Ovary (tissue), 9 donors: ENCODE results near the gene DAAM1. TPM values are rescaled to one million over a fixed set of nuclear protein-coding genes. Genes with fewer than 3 reads are reported as not detected.

Experiments used
- DNase-seq, 5 donors: peaks; one replicate each; pipeline ENCODE4 v3.0.0-alpha.2; 2019 to 2020
- H3K27ac ChIP-seq, 2 donors: fragments of 200-600 bp; one replicate each; pipeline versions ENCODE4 v1.5.1 to v1.8.0; 2019 to 2022
- H3K27me3 ChIP-seq: fragments of 200-600 bp; one replicate; pipeline ENCODE4 v1.8.0; 2022
- H3K36me3 ChIP-seq: fragments of 200-600 bp; sonication (generic); one replicate; pipeline ENCODE4 v1.5.1; 2019
- H3K4me1 ChIP-seq: one replicate; pipeline ENCODE4 v1.8.1; 2013; ENCODE audit warnings: mild to moderate bottlenecking, moderate library complexity; ENCODE audit not compliant: insufficient read depth
- H3K4me3 ChIP-seq: fragments of 200-600 bp; sonication (generic); one replicate; pipeline ENCODE4 v1.5.1; 2017
- H3K9me3 ChIP-seq, 2 donors: fragments of 200-600 bp in 1 of 2; sonication (generic) in 1 of 2; one replicate each; pipeline versions ENCODE4 v1.5.1 to v1.8.1; 2013 to 2019; ENCODE audit warnings: mild to moderate bottlenecking in 1 of 2, moderate library complexity in 1 of 2
- EP300 ChIP-seq: sonication (generic); formaldehyde crosslinking; IDR thresholded peaks from one replicate; pipeline ENCODE4 v1.6.1; 2017; ENCODE audit warnings: antibody characterized with exemption
- POLR2A ChIP-seq: fragments of 450-650 bp; IDR thresholded peaks from one replicate; pipeline ENCODE4 v1.6.1; 2017; ENCODE audit warnings: antibody characterized with exemption, mild to moderate bottlenecking, moderate library complexity
- WGBS, 3 donors: extraction: QIAGEN DNeasy Blood & Tissue Kit in 1 of 3; methylation state at CpG; one replicate each; pipeline versions ENCODE4 v1.1.5 to v1.1.7; 2013 to 2017; 5-methylcytosine and 5-hydroxymethylcytosine counted together
- intact Hi-C, 4 donors: fragments of 100-400 bp; cut with DNase I; formaldehyde crosslinking; loops; one replicate each; pipeline versions ENCODE4 v1.11.0 to v1.15.1; 2022 to 2023
- polyA plus RNA-seq, 2 donors: library from polyadenylated mRNA; stranded (reverse); fragments of 200-250 nt in 1 of 2; fragments of 350-450 nt in 1 of 2; fragmentation: Illumina TruSeq in 1 of 2; extraction: RNeasy Lipid Tissue Mini Kit (QIAGEN cat#74804) in 1 of 2; gene quantifications; one replicate each; pipeline ENCODE4 v1.2.3, GENCODE V29; 2013 to 2014
- total RNA-seq, 7 donors: library from RNA; depleted of rRNA in 2 of 7; stranded (reverse); fragments of >200 nt in 2 of 7; fragmentation: NEBNext Ultra II Directional in 3 of 7; extraction: Animal tissue kit (Norgen Biotek cat#: 25700) in 3 of 7; gene quantifications; one replicate each; pipeline versions ENCODE4 v1.1.0 to v1.2.4, GENCODE V29; 2016 to 2023
- TF ChIP-seq, protein P1 (sequence below), 3 donors: fragments of 450-650 bp in 2 of 3; fragments of 200-600 bp in 1 of 3; IDR thresholded peaks; one replicate each; pipeline versions ENCODE4 v1.5.1 to v1.8.0; 2016 to 2022; ENCODE audit warnings: antibody characterized with exemption in 3 of 3, mild to moderate bottlenecking in 1 of 3
- donor health status: DM: no; HTN: no; CAD: no; lungs with moderate emphysema.
- donor health status: DM: no; HTN: no; CAD: no.
- donor health status: Bipolar disorder and iron deficiency.
- donor health status: DM: yes; HTN: yes; CAD: no.
- donor health status: DM: no; HTN: no; CAD: no.
- donor health status: DM: yes; HTN: yes; CAD: no.

DAAM1 gene
- total and polyA plus RNA-seq, 9 donors, result 19.0 to 83.3 (median 35.3) TPM

DNA sequence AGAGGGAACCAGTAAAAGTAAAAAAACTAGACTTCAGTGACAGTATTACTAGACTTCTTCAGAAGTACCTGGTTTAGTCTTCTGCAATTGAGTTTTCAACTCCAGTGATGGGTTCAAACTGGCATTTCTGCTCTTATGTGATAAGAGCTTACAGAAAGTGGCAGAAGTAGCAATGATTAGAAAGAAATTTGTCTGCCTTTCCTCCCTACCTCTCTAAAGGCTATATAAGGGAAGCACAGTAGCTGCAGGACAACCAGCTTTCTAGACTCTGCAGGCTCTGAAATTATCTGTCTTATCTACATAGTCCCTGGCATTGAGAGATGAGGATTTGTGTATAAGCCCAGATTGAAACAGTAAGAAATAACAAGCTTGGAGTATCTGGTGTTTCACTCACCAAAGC is 107.5 kb downstream of the DAAM1 start:
- H3K9me3 ChIP-seq, result no peaks in the 10 kb centered on the region
- no peaks in the 10 kb centered on the region for H3K36me3 ChIP-seq
- no peak for TF ChIP-seq POLR2A
- TF ChIP-seq EP300, result no peak
- TF ChIP-seq, protein P1, sequence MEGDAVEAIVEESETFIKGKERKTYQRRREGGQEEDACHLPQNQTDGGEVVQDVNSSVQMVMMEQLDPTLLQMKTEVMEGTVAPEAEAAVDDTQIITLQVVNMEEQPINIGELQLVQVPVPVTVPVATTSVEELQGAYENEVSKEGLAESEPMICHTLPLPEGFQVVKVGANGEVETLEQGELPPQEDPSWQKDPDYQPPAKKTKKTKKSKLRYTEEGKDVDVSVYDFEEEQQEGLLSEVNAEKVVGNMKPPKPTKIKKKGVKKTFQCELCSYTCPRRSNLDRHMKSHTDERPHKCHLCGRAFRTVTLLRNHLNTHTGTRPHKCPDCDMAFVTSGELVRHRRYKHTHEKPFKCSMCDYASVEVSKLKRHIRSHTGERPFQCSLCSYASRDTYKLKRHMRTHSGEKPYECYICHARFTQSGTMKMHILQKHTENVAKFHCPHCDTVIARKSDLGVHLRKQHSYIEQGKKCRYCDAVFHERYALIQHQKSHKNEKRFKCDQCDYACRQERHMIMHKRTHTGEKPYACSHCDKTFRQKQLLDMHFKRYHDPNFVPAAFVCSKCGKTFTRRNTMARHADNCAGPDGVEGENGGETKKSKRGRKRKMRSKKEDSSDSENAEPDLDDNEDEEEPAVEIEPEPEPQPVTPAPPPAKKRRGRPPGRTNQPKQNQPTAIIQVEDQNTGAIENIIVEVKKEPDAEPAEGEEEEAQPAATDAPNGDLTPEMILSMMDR (IDR thresholded peaks at IDR 0.05), result no peak
- no peak overlapping the region for H3K4me3 ChIP-seq
- H3K4me1 ChIP-seq, result peaks cover 6% of the 10 kb centered on the region
- H3K27ac ChIP-seq, result no peak overlapping the region
- intact Hi-C loops, result no loop called here
- H3K27me3 ChIP-seq, result no peaks in the 10 kb centered on the region
- DNase-seq, result no peak

DNA sequence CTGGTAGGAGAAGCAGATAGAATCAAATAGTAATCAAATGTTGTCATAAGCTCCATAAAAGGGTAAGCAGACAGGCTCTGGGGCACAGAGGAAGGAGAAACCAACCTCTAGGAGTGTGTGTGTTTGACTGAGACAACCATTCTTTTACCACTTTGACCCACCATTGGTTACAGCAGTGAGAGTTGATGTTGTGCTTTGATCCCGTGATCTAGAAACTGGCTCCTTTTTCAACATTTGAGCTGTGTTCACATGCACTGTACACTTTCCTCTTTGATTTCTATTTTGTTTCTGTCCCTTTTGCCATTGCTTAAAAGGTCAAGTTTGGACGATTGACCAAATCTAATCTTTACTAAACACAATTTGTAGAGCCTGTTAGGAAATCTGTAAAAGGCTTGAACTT is 108.0 kb downstream of the DAAM1 start:
- DNase-seq, result no peak
- H3K4me3 ChIP-seq, result no peak overlapping the region
- TF ChIP-seq POLR2A, result no peak
- TF ChIP-seq, protein P1 (IDR thresholded peaks at IDR 0.05), result no peak
- no peak for TF ChIP-seq EP300
- intact Hi-C loops, result no loop called here
- H3K36me3 ChIP-seq, result no peaks in the 10 kb centered on the region
- no peak overlapping the region for H3K27ac ChIP-seq
- H3K4me1 ChIP-seq, result peaks cover 6% of the 10 kb centered on the region
- H3K9me3 ChIP-seq, result no peaks in the 10 kb centered on the region
- H3K27me3 ChIP-seq, result no peaks in the 10 kb centered on the region
- WGBS, 3 donors, result 66 to 74% (median 67%) methylated on average over 2 of the region's 2 CpGs

DNA sequence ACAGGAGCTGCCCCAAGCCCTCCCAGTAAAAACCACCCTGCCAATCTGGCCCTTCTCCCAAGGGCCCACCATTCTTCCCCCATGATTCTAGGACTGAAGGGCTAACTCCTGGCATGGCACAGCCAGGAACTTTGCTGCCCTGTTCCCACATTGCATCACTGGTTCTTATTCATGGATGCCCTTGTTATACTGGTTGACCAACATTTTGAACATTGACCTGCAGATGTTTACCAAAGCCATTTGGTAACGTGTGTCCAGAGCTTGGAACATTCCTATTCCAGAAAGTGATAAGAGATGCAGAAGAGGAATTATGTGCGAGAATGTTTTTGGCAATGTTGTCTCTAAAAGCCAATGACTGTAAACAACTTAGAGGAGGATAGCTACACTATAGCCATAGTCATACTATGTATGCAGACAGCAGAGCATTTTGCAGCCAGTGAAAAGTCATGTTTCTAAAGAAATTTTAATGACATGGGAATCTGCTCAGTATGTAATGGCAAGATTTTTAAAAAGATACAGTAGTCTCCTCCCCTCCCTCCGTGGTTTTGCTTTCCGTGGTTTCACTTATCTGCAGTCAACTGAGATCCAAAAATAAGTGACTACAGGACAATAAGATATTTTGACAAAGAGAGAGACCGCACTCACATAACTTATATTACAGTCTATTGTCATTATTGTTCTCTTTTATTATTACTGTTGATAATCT is 108.8 kb downstream of the DAAM1 start:
- Histone ChIP-seq H3K4me3 (no peak overlapping the region), H3K36me3 (no peaks in the 10 kb centered on the region), H3K27me3 (no peaks in the 10 kb centered on the region), H3K9me3 (no peaks in the 10 kb centered on the region), H3K27ac (no peak overlapping the region), H3K4me1 (peaks cover 6% of the 10 kb centered on the region)
- TF ChIP-seq POLR2A, result no peak
- TF ChIP-seq, protein P1 (IDR thresholded peaks at IDR 0.05), result no peak
- 59 to 63% (median 63%) methylated on average over 5 of the region's 5 CpGs for WGBS, 3 donors
- no peak for DNase-seq
- intact Hi-C loops, result no loop called here

DNA sequence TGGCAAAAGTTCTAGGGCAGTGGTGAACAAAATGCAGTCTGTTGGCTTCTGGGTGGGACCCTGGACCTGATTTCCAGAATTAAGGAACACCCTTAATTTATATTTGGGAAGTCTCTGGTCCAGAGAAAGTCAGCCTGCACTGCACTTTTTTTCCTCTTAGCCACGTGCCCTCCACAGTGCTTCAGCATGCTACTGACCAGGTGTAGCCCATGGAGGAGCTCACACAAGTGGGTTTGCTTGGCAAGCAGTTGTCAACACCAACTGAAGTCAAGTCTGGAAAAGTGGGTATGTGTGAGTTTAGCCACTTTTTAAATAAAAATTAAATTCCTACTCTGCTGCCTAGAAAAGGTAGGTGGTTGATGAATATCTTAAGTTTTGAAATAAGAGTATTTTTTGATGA is 111.3 kb downstream of the DAAM1 start:
- intact Hi-C loops, result no loop called here
- Histone ChIP-seq H3K27me3 (no peaks in the 10 kb centered on the region), H3K4me3 (no peak overlapping the region), H3K36me3 (no peaks in the 10 kb centered on the region), H3K4me1 (peaks cover 4% of the 10 kb centered on the region), H3K9me3 (no peaks in the 10 kb centered on the region), H3K27ac (no peak overlapping the region)
- WGBS, 3 donors, result 92 to 97% (median 94%) methylated on average over 1 of the region's 1 CpG
- TF ChIP-seq, protein P1 (IDR thresholded peaks at IDR 0.05), result no peak
- TF ChIP-seq EP300 (no peak), POLR2A (no peak)
- no peak for DNase-seq
